Activated CD4-positive, alpha-beta T cell treated with anti-CD3 and anti-CD28 coated beads, Interleukin-2, amount 50 U/mL, for 24 hours (primary cell): ENCODE results near the gene ETFB.

ENCODE experiments used
- DNase-seq, 2 donors: peaks; one replicate each; pipeline ENCODE4 v3.0.0-alpha.2; 2020; ENCODE audit warnings: low read depth in 1 of 2, low spot score in 1 of 2

The ETFB gene

DNA sequence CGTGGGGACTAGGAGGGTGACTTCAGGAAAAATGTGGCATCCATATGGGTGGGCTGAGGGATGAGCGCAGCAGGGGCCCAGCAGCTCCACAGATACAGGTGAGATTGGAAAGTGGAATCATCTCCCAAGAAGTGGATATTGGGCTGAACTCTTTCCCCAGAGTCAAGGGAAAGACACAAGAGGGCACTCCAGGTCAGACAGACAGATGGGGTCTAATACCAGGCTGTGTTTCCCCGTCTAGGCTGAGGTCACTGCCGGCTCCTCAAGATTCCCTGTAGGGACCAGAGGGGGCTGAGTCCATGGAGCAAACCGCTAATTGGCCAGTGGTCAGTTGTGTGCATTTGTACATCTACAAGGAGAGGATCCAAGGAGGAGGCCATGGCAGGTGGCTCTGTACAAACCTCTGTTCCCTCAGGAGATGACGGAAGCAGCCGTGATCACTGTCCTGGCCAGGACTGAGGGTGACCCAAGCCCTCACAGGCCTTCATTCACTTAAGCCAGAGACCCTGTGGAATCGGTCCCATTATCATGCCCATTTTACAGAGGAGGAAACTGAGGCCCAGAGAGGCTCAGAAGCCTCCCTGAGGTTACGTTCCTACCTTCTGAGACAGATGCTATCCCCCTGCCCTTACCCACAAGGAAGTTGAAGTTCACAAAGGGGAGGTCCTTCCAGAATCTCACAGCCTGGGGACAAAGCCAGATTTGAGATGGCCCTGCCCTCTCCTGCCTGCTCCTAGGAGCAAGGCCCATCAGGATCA is 69.7 kb downstream of the ETFB start:
- DNase-seq: no peak

DNA sequence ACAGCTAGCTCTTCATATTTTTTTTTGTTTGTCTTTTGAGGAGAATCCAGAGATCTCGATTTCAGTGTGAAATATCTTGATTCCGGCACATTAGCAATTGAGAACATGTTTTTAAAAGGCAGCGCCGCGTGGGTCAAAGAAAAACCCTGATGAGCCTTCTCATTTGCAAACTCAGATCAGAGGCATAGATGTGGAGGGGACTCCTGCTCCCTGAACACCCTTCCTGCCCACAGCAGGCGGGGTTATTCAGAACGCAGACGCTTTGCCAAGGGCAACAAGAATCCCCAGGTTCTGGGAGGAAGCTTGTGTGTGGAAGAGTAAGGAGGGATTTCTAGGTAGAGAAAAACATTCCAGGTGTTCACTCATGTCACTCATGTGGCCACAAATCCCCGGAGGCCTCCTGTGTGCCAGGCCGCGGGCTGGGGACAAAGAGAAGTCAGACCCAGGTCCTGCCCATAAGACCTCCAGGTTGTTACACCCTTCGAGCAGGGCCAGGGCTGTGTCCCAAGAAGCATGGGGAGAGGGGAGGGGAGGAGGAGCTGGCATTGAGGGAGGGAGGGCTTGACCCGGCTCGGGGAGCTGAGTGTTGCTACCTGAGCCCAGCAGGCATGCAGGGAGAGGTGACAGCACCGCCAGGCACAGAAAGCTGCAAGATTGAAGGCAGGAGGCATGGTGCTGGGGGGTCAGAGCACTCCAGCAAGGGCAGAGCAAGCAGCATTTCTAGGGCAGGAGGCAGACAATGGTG is 70.6 kb downstream of the ETFB start:
- no peak for DNase-seq
